ENCODE data around the gene LRRC74A.

The LRRC74A gene

GRCh38 chr14:76880449-76880848 is 54.2 kb downstream of the LRRC74A start:
- no peak for DNase-seq
- TF ChIP-seq EZH2phosphoT487 (IDR thresholded peaks at IDR 0.05; ENCODE audit: low read length) (no peak), EZH2 (optimal IDR thresholded peaks at IDR 0.05; ENCODE audit: low read depth, low read length) (no peak)
- TF ChIP-seq, protein P1, sequence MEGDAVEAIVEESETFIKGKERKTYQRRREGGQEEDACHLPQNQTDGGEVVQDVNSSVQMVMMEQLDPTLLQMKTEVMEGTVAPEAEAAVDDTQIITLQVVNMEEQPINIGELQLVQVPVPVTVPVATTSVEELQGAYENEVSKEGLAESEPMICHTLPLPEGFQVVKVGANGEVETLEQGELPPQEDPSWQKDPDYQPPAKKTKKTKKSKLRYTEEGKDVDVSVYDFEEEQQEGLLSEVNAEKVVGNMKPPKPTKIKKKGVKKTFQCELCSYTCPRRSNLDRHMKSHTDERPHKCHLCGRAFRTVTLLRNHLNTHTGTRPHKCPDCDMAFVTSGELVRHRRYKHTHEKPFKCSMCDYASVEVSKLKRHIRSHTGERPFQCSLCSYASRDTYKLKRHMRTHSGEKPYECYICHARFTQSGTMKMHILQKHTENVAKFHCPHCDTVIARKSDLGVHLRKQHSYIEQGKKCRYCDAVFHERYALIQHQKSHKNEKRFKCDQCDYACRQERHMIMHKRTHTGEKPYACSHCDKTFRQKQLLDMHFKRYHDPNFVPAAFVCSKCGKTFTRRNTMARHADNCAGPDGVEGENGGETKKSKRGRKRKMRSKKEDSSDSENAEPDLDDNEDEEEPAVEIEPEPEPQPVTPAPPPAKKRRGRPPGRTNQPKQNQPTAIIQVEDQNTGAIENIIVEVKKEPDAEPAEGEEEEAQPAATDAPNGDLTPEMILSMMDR (IDR thresholded peaks at IDR 0.05; ENCODE audit: low read length) = no peak
- no peak overlapping the region for H3K4me2 ChIP-seq (ENCODE audit: low read depth, low read length)

GRCh38 chr14:76881348-76881747 is 55.1 kb downstream of the LRRC74A start:
- H3K36me3 ChIP-seq (replicated peaks; ENCODE audit: insufficient read depth, low read length) = no peaks in the 10 kb centered on the region
- H3K4me3 ChIP-seq (ENCODE audit: low read length) = no peak overlapping the region
- H3K79me2 ChIP-seq (ENCODE audit: low read length) = no peaks in the 10 kb centered on the region
- DNase-seq = no peak
- no peaks in the 10 kb centered on the region for H4K20me1 ChIP-seq (ENCODE audit: insufficient read depth, low read length)
- no peak overlapping the region for H3K9ac ChIP-seq (ENCODE audit: low read length)
- H3K4me1 ChIP-seq (ENCODE audit: low read length) = no peaks in the 10 kb centered on the region
- H3F3A ChIP-seq (ENCODE audit: insufficient read depth, low read length) = no peaks in the 10 kb centered on the region
- H3K27me3 ChIP-seq (replicated peaks; ENCODE audit: insufficient read depth, low read length) = no peaks in the 10 kb centered on the region
- H3K27ac ChIP-seq (ENCODE audit: low read length) = no peak overlapping the region
- TF ChIP-seq, protein P1 (IDR thresholded peaks at IDR 0.05; ENCODE audit: low read length) = no peak
- TF ChIP-seq EZH2phosphoT487 (IDR thresholded peaks at IDR 0.05; ENCODE audit: low read length) = no peak
- TF ChIP-seq EZH2 (optimal IDR thresholded peaks at IDR 0.05; ENCODE audit: low read depth, low read length) = no peak
- no peak overlapping the region for H2AFZ ChIP-seq (ENCODE audit: low read length)
- no peaks in the 10 kb centered on the region for H3K9me3 ChIP-seq (replicated peaks; ENCODE audit: insufficient read depth, low read length)
- H3K4me2 ChIP-seq (ENCODE audit: low read depth, low read length) = no peak overlapping the region
- H3K9me2 ChIP-seq (replicated peaks; ENCODE audit: insufficient read depth, low read length) = no peaks in the 10 kb centered on the region

More at GRCh38 chr14:76880449-76880848, 54.2 kb downstream of the LRRC74A start:
- Histone ChIP-seq H3K9me2 (replicated peaks; ENCODE audit: insufficient read depth, low read length) (no peaks in the 10 kb centered on the region), H3K4me1 (ENCODE audit: low read length) (no peaks in the 10 kb centered on the region), H3K4me3 (ENCODE audit: low read length) (no peak overlapping the region), H2AFZ (ENCODE audit: low read length) (no peak overlapping the region), H3K9ac (ENCODE audit: low read length) (no peak overlapping the region), H3K27me3 (replicated peaks; ENCODE audit: insufficient read depth, low read length) (no peaks in the 10 kb centered on the region), H4K20me1 (ENCODE audit: insufficient read depth, low read length) (no peaks in the 10 kb centered on the region), H3K79me2 (ENCODE audit: low read length) (no peaks in the 10 kb centered on the region), H3K9me3 (replicated peaks; ENCODE audit: insufficient read depth, low read length) (no peaks in the 10 kb centered on the region), H3K27ac (ENCODE audit: low read length) (no peak overlapping the region), H3F3A (ENCODE audit: insufficient read depth, low read length) (no peaks in the 10 kb centered on the region), H3K36me3 (replicated peaks; ENCODE audit: insufficient read depth, low read length) (no peaks in the 10 kb centered on the region)

DNA sequence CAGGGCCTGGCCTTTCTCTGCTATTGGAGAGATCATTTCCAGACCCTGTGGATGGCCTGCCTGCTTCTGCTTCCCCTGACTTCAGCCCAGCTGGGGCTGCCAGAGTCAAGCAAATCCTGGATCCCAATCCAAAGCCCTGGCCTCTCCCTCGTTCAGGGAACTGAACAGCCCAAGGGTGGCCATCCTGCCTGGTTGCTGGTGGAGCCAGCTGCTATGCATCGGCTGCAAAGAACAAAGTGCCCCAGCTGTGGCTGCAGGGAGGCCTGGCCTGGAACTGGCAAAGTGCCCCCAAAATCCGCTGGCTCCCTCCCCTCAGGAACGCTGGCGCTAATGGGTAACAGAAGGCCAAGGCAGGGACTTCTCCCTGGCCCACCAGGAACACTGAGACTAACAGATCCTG is 56.4 kb downstream of the LRRC74A start:
- Histone ChIP-seq H3K27me3 (replicated peaks; ENCODE audit: insufficient read depth, low read length) (no peaks in the 10 kb centered on the region), H4K20me1 (ENCODE audit: insufficient read depth, low read length) (no peaks in the 10 kb centered on the region), H3K9ac (ENCODE audit: low read length) (no peak overlapping the region), H3K4me2 (ENCODE audit: low read depth, low read length) (no peak overlapping the region), H3K4me3 (ENCODE audit: low read length) (no peak overlapping the region), H3K9me2 (replicated peaks; ENCODE audit: insufficient read depth, low read length) (no peaks in the 10 kb centered on the region), H3F3A (ENCODE audit: insufficient read depth, low read length) (no peaks in the 10 kb centered on the region), H3K4me1 (ENCODE audit: low read length) (no peaks in the 10 kb centered on the region), H3K79me2 (ENCODE audit: low read length) (no peaks in the 10 kb centered on the region), H2AFZ (ENCODE audit: low read length) (no peak overlapping the region), H3K36me3 (replicated peaks; ENCODE audit: insufficient read depth, low read length) (no peaks in the 10 kb centered on the region), H3K27ac (ENCODE audit: low read length) (no peak overlapping the region), H3K9me3 (replicated peaks; ENCODE audit: insufficient read depth, low read length) (no peaks in the 10 kb centered on the region)
- TF ChIP-seq EZH2 (optimal IDR thresholded peaks at IDR 0.05; ENCODE audit: low read depth, low read length) (no peak), EZH2phosphoT487 (IDR thresholded peaks at IDR 0.05; ENCODE audit: low read length) (no peak)
- TF ChIP-seq, protein P1 (IDR thresholded peaks at IDR 0.05; ENCODE audit: low read length) = no peak
- no peak for DNase-seq

All from MM.1S (cell line).